Neuronal stem cell (in vitro differentiated cells): ENCODE data around the gene RPS6KB1. TPM values are rescaled to one million over a fixed set of nuclear protein-coding genes. Genes with fewer than 3 reads are reported as not detected.
"Not testable (repeated sequence)": the region's sequence is repeated elsewhere in the genome, so short reads cannot be mapped to it uniquely, and the experiment has no call there.

Source experiments
- DNase-seq: peaks from one replicate; pipeline ENCODE4 v3.0.0-alpha.2; 2013; ENCODE audit warnings: low spot score
- H2AFZ ChIP-seq: one replicate; pipeline ENCODE4 v1.6.1; 2013; ENCODE audit warnings: mild to moderate bottlenecking, low read length, inconsistent platforms
- H2AK5ac ChIP-seq: 2 replicates; pipeline ENCODE4 v1.6.1; 2013; ENCODE audit warnings: low read depth, mild to moderate bottlenecking, inconsistent platforms, low read length, moderate library complexity, mixed read lengths
- H2BK120ac ChIP-seq: 2 replicates; pipeline ENCODE4 v1.6.1; 2013; ENCODE audit warnings: low read depth, mild to moderate bottlenecking, inconsistent platforms, low read length, moderate library complexity, mixed read lengths
- H2BK12ac ChIP-seq: one replicate; pipeline ENCODE4 v1.6.1; 2013; ENCODE audit warnings: low read length, inconsistent platforms
- H2BK15ac ChIP-seq: 2 replicates; pipeline ENCODE4 v1.6.1; 2013; ENCODE audit warnings: mild to moderate bottlenecking, low read length, inconsistent platforms, mixed read lengths
- H2BK5ac ChIP-seq: one replicate; pipeline ENCODE4 v1.6.1; 2013; ENCODE audit warnings: inconsistent platforms, mild to moderate bottlenecking, low read length, moderate library complexity
- H3K14ac ChIP-seq: one replicate; pipeline ENCODE4 v1.6.1; 2013; ENCODE audit warnings: low read length, inconsistent platforms
- H3K18ac ChIP-seq: 2 replicates; pipeline ENCODE4 v1.6.1; 2013; ENCODE audit warnings: low read length, inconsistent platforms
- H3K23ac ChIP-seq: 2 replicates; pipeline ENCODE4 v1.6.1; 2013; ENCODE audit warnings: low read depth, mild to moderate bottlenecking, mixed read lengths, low read length, inconsistent platforms; ENCODE audit not compliant: poor library complexity
- H3K27ac ChIP-seq: replicated peaks from 3 replicates; pipeline ENCODE4 v1.5.1; 2013; ENCODE audit warnings: low read length, inconsistent platforms
- H3K27me3 ChIP-seq, 3 experiments: 2 replicates each; pipeline ENCODE4 v1.6.1; 2013; ENCODE audit warnings: low read length in 3 of 3, mild to moderate bottlenecking in 2 of 3, inconsistent platforms in 1 of 3, low read depth in 1 of 3, mixed read lengths in 1 of 3, moderate library complexity in 1 of 3; ENCODE audit not compliant: control insufficient read depth in 3 of 3, insufficient read depth in 3 of 3
- H3K36me3 ChIP-seq, 2 donors: replicated peaks in 1 of 2; 2 replicates each; pipeline ENCODE4 v1.6.1; 2013; ENCODE audit warnings: low read length in 2 of 2; ENCODE audit not compliant: control insufficient read depth in 2 of 2, insufficient read depth in 2 of 2
- H3K4ac ChIP-seq: 2 replicates; pipeline ENCODE4 v1.6.1; 2013; ENCODE audit warnings: inconsistent platforms, mild to moderate bottlenecking, low read length, moderate library complexity
- H3K4me1 ChIP-seq, 2 donors: 1 replicate in 1 of 2; 2 replicates in 1 of 2; pipeline ENCODE4 v1.6.1; 2013; ENCODE audit warnings: low read length in 2 of 2, low read depth in 1 of 2; ENCODE audit not compliant: control insufficient read depth in 2 of 2, insufficient read depth in 1 of 2
- H3K4me2 ChIP-seq: one replicate; pipeline ENCODE4 v1.6.1; 2013; ENCODE audit warnings: mild to moderate bottlenecking, low read length, inconsistent platforms; ENCODE audit not compliant: insufficient read depth, poor library complexity, severe bottlenecking
- H3K4me3 ChIP-seq, 2 donors: 2 replicates each; pipeline ENCODE4 v1.5.1; 2013; ENCODE audit warnings: low read length in 2 of 2, mild to moderate bottlenecking in 2 of 2, inconsistent platforms in 1 of 2, moderate library complexity in 1 of 2
- H3K79me1 ChIP-seq: one replicate; pipeline ENCODE4 v1.6.1; 2013; ENCODE audit warnings: low read depth, mild to moderate bottlenecking, inconsistent platforms, low read length, moderate library complexity
- H3K9ac ChIP-seq: one replicate; pipeline ENCODE4 v1.6.1; 2013; ENCODE audit warnings: mild to moderate bottlenecking, low read depth, low read length, inconsistent platforms; ENCODE audit not compliant: poor library complexity
- H3K9me3 ChIP-seq, 2 donors: replicated peaks in 1 of 2; 2 replicates each; pipeline versions ENCODE3 to v1.6.1; 2013; ENCODE audit warnings: low read length in 2 of 2, mild to moderate bottlenecking in 2 of 2, inconsistent platforms in 1 of 2, low read depth in 1 of 2, mixed read lengths in 1 of 2, moderate library complexity in 1 of 2; ENCODE audit not compliant: control insufficient read depth in 2 of 2, insufficient read depth in 1 of 2
- H4K8ac ChIP-seq: one replicate; pipeline ENCODE4 v1.6.1; 2013; ENCODE audit warnings: low read depth, mild to moderate bottlenecking, inconsistent platforms, low read length, moderate library complexity
- H4K91ac ChIP-seq: one replicate; pipeline ENCODE4 v1.6.1; 2013; ENCODE audit warnings: low read length, low read depth, mild to moderate bottlenecking, inconsistent platforms; ENCODE audit not compliant: poor library complexity
- WGBS, 2 donors: extraction: QIAGEN DNeasy Blood & Tissue Kit; methylation state at CpG; one replicate each; pipeline ENCODE4 v1.1.7; 2013; ENCODE audit warnings: missing lambda C conversion rate in 2 of 2, mixed read lengths in 1 of 2; ENCODE audit not compliant: insufficient read length in 2 of 2, insufficient replicate concordance in 1 of 2; ENCODE audit errors: extremely low coverage in 2 of 2; 5-methylcytosine and 5-hydroxymethylcytosine counted together
- small RNA-seq: library from polyadenylated mRNA; stranded (forward); fragments of <200 nt; extraction: miRNeasy Mini kit (QIAGEN cat#:217004); gene quantifications from one replicate; pipeline ENCODE3, GENCODE V24; 2013; ENCODE audit not compliant: insufficient read depth

The RPS6KB1 gene

GRCh38 chr17:59975166-59975565 lies 82.2 kb downstream of the RPS6KB1 start:
- not testable (repeated sequence) for H3K4me1 ChIP-seq, DNase-seq, H2BK120ac ChIP-seq, H4K8ac ChIP-seq, H3K79me1 ChIP-seq, H3K36me3 ChIP-seq, H2BK12ac ChIP-seq, H3K9me3 ChIP-seq, H4K91ac ChIP-seq, H3K23ac ChIP-seq, H3K27ac ChIP-seq, H3K4ac ChIP-seq, H3K18ac ChIP-seq, H2AK5ac ChIP-seq, H2BK5ac ChIP-seq, H2AFZ ChIP-seq, H3K9ac ChIP-seq, H3K27me3 ChIP-seq, H2BK15ac ChIP-seq, H3K4me2 ChIP-seq, H3K4me3 ChIP-seq, H3K14ac ChIP-seq
- WGBS, 2 donors: no CpG with 5 or more reads among the region's 6 CpGs

- not testable (repeated sequence) for H3K14ac ChIP-seq, H3K9ac ChIP-seq, H3K4me2 ChIP-seq, H3K23ac ChIP-seq, H3K9me3 ChIP-seq, H3K4ac ChIP-seq, H3K27ac ChIP-seq, H3K4me3 ChIP-seq, H4K91ac ChIP-seq, H3K79me1 ChIP-seq, H2BK120ac ChIP-seq, H4K8ac ChIP-seq, H2AK5ac ChIP-seq, H2BK12ac ChIP-seq, H2BK15ac ChIP-seq, H3K4me1 ChIP-seq, H3K18ac ChIP-seq, H3K36me3 ChIP-seq, H2AFZ ChIP-seq, H3K27me3 ChIP-seq, H2BK5ac ChIP-seq, DNase-seq
- no CpG with 5 or more reads among the region's 3 CpGs for WGBS, 2 donors
Measured at GRCh38 chr17:59996608-59997007, 103.7 kb downstream of the RPS6KB1 start.

Small RNAs within 50 kb of the gene (small RNA-seq; reads per million reads assigned to genes)
- gene RNU6-450P (not detected), gene RPS29P21 (not detected)
